T follicular helper cell (primary cell): ENCODE results near the gene KCNK17.

Experiments used
- DNase-seq: peaks from one replicate; pipeline ENCODE4 v3.0.0-alpha.2; 2020; ENCODE audit warnings: low read depth
- total RNA-seq, 2 experiments: gene quantifications; one replicate each; lab custom pipeline; 2026; lab: John Stamatoyannopoulos, UW

Gene KCNK17, protein sequence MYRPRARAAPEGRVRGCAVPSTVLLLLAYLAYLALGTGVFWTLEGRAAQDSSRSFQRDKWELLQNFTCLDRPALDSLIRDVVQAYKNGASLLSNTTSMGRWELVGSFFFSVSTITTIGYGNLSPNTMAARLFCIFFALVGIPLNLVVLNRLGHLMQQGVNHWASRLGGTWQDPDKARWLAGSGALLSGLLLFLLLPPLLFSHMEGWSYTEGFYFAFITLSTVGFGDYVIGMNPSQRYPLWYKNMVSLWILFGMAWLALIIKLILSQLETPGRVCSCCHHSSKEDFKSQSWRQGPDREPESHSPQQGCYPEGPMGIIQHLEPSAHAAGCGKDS
- total RNA-seq: 0 reads per million in 2 experiments

GRCh38 chr6:39314273-39314795 is at the start of gene KCNK17:
KCNK17 (minus strand) TSS chr6:39314419; CDS start chr6:39314320, 99 bp downstream.
- DNase-seq: no peak

- no peak for DNase-seq
These were observed 49.1 kb upstream of the KCNK17 start for GRCh38 chr6:39363280-39363679.

GRCh38 chr6:39362487-39362865 is 48.3 kb upstream of the KCNK17 start:
- no peak for DNase-seq

DNA sequence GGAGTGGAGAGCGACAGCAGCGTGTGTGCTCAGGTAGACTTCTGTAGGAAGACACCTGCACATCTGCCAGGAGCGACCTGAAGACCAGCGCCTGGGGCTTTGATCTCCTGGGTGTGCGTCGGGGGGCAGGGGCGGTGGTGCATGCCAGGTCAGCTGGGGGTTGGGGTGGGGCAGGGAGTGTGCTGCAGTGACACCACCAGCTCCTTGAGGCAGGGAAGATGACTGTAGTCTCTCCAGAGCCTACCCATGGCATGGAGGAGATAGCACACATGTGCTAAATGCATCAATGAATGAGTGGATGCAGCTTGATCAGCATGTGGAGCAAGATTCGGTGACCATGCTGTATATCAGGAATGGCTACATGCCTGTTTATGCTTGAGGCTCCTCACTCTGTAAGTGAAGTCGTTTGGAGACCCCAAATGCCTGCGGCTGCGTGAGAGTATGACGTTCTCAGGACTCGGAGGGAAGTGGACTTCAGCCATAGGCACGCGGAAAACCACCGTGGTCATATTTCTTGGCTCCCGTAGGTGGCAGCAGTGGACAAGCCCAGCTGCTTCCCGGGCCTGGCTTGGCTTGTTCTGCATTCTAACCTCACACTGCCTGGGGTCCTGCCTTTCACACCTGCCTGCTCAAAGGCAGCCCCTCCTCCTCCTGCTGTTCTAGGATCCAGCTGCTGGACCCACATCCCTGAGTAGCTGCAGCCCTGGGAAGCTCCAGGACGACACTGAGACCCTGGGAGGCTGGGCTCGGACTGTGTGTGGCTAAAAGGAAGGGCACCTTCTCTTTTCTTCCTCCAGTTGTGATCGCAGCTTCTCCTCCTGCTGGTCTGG is 47.7 kb upstream of the KCNK17 start:
- DNase-seq: peak; percentile 4

GRCh38 chr6:39360378-39360777 is 46.2 kb upstream of the KCNK17 start:
- DNase-seq: no peak

GRCh38 chr6:39357998-39358686 is 43.9 kb upstream of the KCNK17 start:
- no peak for DNase-seq

GRCh38 chr6:39353698-39354315 is 39.6 kb upstream of the KCNK17 start:
- no peak for DNase-seq

DNA sequence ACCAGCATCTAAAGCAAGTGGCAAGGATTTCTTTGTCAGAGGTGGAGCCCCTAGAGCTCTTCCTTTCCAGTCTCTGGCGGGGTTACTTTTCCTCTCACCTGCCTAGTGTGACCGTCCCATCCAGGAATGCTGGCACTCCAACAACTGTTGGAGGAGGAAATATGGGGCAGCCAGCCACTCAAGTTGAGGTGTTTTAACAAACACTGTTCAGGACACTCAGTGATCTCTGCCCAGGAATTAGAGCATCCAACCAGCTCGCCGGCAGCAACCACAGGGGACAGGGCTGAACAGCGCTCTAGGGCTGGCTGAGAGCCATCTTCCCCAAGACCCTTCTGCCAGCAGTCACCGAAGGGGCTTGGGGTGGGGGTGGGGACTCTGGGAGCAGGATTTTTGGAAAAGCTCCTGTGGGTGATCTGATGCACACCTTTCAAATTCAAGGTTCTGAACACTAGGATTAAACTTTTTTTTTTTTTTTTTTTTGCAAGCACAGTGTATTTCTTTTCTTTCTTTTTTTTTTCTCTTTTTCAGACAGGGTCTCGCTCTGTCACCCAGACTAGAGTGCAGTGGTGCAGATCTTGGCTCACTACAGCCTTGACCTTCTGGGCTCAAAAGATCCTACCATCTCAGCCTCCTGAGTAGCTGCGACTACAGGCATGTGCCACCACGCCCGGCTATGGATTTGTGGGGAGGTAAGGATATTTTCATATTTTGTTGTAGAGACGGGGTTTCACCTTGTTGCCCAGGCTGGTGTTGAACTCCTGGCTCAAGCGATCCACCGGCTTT is 36.7 kb upstream of the KCNK17 start:
- no peak for DNase-seq

DNA sequence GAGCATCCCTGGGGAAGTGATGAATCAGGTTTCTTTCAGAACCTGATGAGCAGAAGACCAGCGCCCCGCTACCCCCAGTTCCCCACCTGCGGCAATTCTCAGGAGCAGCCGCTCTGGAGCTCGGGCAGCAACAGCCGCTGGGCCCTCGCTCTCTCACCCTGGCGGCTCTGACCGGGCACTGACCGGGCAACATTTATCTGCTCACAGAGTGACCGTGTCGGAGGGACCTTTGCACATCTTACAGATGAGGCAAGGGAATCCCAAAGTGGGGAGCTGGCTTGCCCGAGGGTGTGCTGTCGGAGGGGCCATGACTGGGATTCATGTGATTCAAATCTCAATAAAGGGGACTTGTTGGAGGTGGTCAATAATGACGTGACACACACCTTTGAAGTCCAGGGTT is 34.5 kb upstream of the KCNK17 start:
- DNase-seq: no peak

- peak; percentile 11 for DNase-seq
These were observed 33.8 kb upstream of the KCNK17 start for GRCh38 chr6:39347906-39348585.

- DNase-seq: no peak
These were observed 33.0 kb upstream of the KCNK17 start for GRCh38 chr6:39347206-39347605.

GRCh38 chr6:39344821-39345280 is 30.6 kb upstream of the KCNK17 start:
- no peak for DNase-seq

- DNase-seq: no peak
These were observed 29.2 kb upstream of the KCNK17 start for GRCh38 chr6:39343396-39343870.

DNA sequence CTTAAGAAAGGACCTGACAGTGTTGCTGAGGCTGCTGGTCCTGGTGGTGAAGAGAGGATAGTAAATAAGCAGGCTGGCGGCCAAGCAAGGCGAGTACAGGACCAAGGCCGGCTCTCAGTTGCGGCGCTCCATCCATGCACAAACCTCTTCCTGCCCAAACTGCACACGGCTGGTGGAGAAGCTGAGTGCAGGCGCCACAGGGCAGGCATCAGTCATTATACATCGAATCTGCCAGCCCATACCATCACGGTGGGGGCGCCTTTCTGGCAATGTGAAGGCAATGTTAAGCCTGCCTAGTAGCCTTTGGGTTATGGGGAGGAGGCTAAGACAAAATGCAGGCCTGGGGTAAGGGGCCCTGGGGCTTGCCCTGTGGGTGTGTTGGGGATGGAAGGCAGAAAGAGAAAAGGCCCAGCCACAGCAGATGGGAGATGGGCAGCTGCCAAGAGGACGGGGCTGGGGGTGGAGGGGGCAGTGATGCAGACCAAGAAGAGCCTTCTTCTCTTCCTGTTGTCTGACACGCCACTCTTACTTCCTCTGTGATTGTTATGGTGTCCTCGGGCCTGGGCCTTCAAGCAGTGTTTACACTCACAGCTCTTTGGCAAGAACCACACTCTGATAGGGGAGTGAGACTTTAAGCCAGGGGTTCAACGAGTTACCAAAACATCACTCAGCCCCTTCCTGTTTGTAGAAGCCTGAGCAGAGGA is 28.6 kb upstream of the KCNK17 start:
- no peak for DNase-seq

DNA sequence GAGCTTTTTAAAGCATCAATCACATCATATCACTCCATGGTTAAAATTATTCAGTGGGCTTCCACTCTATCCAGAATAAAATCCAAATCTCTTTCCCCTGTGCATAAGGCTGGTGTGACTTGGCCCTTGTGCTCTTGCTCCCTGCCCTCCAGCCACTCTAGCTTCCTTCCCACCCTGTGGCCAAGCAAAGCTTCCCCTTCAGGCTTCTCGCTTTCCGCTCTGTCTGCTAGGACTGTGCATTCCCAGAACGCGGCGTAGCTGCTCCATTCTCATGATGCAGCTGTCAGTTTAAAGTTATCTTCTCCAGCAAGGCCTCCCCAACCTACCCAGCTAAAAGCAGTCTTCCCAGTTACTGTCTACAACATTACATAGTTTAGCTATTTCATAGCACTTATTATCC is 27.7 kb upstream of the KCNK17 start:
- no peak for DNase-seq

- DNase-seq: no peak
These were observed 27.1 kb upstream of the KCNK17 start for GRCh38 chr6:39341352-39341751.

DNA sequence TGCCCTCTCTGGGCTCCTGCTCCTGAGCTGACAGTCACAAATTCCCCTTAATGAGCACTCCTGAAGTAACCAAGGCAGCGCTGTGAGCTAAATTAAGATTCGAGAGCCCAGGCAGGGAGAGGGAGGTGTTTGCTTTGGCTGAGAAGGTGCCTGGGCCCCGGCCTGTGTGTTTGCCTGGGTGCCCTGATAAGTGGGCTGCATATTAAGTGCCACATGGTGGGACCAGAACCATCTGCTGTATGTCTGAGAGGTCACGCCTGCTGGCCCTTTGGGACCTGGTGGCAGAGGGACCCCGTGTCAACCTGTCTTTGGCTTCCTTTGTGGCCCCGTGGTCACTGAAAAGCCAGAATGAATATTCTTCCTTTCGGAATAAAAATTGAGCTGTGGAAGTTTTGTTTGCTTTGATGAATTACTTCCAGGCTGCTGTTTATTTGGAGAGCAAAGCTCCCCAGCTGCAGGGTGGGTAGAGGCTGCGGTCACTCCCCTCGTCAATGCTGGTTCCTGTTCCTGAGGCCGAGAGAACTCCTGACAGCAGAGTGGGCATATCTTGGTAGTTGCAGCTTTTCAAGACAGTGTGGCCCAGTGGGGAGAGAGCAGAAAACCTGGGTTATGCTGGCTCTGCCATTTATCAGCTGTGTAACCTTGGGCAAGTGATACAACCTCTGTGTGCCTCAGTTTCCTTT is 25.8 kb upstream of the KCNK17 start:
- no peak for DNase-seq

GRCh38 chr6:39339096-39339867 is 25.1 kb upstream of the KCNK17 start:
- no peak for DNase-seq
